ENCODE data around the gene SP2.

The SP2 gene

DNA sequence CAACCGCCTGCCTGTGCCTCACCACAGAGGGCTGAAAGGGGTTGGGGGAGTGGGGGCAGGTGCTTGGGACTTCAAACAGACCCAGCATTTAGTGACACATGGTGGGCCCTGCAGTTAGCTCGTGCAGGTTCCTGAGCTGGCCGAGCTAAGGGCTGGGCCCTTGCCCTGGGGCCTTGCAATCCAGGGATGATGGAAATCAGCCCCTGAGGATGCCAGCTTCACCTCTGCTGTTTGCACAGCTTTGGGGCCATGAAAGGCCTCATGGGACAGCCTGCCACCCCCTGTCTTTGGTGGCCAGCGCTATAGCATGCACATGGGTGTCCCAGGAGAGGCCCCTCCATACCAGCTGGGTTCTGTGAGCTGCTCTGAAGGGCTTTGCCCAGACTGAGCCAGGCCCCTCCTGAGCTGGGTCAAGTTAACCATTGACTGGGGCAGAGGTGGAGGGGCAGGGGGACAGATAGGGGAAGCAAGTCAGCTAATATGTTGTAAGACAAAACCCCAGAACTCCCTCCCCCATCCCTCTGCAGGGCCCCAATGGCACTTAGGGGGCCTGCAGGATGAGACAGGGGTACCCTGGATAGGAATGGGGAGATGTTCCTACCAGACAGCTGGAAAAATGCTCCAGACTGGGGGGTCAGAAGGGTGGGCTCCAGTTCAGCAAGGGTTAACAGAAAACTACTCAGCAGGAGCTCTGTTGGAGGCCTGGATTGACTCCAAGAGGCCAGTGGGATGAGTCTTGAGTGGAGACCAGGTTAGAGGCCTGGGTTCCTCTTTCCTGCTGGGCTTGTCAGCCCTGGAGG, 61.0 kb downstream of the SP2 start:
- TF ChIP-seq, protein P1, sequence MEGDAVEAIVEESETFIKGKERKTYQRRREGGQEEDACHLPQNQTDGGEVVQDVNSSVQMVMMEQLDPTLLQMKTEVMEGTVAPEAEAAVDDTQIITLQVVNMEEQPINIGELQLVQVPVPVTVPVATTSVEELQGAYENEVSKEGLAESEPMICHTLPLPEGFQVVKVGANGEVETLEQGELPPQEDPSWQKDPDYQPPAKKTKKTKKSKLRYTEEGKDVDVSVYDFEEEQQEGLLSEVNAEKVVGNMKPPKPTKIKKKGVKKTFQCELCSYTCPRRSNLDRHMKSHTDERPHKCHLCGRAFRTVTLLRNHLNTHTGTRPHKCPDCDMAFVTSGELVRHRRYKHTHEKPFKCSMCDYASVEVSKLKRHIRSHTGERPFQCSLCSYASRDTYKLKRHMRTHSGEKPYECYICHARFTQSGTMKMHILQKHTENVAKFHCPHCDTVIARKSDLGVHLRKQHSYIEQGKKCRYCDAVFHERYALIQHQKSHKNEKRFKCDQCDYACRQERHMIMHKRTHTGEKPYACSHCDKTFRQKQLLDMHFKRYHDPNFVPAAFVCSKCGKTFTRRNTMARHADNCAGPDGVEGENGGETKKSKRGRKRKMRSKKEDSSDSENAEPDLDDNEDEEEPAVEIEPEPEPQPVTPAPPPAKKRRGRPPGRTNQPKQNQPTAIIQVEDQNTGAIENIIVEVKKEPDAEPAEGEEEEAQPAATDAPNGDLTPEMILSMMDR (IDR thresholded peaks at IDR 0.05; ENCODE audit: insufficient read depth, low read depth, low read length, missing control alignments), result no peak
- DNase-seq (ENCODE audit: low read depth), result no peak
- H3K4me3 ChIP-seq (ENCODE audit: low read length), result peak overlapping the region; percentile 50

DNA sequence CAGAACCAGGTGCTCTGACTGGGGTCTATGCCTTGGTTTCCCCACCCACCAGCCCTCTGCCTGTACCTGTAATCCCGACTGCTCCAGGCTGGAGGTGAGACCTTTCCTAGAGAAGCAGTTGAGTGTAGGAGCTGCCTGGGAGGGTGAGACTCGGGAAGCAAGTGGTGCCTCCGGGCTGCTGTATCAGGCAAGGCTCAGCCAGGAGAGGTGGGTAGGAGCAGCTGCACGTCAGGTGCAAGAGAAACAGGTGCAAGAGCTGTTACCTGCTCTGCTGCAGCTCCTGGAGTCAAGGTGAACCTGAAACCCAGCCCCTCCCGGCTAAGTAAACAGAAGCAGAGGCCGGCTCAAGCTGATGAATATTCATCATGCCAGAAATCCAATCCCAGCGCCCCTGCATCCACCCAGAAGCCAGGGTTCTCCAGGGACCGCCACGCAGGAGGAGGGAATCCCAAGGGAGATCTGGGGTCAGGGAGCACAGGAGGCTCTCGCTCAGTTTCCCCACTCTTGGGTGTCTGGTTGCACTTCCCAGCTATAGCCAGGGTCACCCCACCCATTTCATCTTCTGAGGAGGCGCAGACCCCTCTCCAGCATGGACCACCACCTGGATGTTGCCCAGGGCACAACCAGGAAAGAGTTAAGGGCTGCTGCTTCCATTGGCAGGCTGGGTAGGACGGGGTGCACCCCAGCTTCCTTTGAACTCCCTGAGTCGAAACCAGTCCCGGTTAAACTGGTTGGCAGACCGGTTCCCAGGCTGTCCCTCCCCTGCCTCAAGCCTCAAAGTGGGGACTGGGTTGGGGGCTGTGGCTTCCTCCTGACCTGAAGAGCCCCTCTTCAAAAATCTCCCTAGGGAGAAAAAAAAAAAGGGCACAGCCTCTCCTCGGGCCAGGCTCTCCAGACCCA, 61.8 kb downstream of the SP2 start, which contains the start of gene PRR15L:
PRR15L (minus strand) TSS at position 293 of the 900 bp plus-strand sequence. CDS start 4,649 bp downstream, outside the sequence.
- H3K4me3 ChIP-seq (ENCODE audit: low read length), result peak within 1 kb of the TSS; percentile 50
- DNase-seq (ENCODE audit: low read depth), result peak; percentile 73
- TF ChIP-seq, protein P1 (IDR thresholded peaks at IDR 0.05; ENCODE audit: insufficient read depth, low read depth, low read length, missing control alignments), result no peak

DNA sequence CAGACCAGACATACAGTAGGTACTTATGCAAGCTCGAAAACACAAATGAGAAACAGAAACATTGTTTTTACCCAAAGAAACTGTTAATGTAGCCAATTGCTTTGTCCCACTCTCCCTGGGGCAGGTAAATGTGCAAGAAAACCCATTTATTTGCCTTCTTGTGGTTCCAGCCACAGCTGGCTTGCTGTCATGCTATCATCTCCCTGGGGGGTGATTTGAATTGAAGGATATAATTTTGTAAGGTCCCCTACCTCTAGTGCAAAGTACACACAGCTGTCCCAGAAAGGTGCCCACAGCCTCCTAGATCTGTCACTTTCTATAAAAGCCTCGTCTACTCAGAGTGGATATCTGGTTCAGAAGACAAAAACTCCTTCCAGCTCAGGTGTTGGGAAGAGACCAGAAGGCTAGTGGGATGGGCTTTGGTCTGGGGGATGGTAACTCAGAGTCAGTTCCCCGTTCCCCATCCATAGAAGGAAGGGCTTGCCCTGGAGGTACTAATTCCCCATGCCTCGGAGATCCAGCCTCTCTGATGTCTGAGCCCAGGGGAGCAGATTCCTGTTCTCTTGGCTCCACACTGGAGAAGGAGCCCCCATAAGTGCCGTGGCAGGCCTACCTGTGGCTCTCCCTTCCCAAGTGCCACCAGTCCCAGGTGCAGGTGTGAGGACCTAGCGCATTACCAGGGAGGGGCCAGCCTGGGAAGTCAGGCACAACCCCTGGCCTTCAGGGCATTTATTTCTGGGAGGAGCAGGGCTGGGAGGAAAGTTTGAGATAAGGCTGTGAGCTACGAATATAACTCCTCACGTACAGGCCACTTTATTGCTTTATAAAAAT, 64.0 kb downstream of the SP2 start:
- TF ChIP-seq, protein P1 (IDR thresholded peaks at IDR 0.05; ENCODE audit: insufficient read depth, low read depth, low read length, missing control alignments), result no peak
- no peak overlapping the region for H3K4me3 ChIP-seq (ENCODE audit: low read length)
- DNase-seq (ENCODE audit: low read depth), result no peak

DNA sequence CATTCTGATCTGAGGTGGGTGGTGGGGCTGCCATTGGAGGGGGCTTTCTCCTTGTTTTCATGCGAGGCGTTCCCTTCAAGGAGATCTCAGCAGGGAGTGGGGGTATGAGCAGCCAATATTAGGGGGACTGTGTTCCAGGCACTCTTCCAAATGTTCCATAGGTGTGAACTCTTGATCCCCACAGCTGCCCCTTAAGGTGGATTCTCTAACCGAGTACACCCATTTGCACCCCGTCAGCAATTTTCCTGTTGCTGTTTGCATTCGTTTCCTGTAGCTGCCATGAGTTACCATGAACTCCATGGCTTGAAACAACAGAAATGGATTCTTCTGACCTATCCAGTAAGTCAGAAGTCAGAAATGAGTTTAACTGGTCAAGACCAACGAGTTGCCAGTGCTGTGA, 65.4 kb downstream of the SP2 start:
- no peak overlapping the region for H3K4me3 ChIP-seq (ENCODE audit: low read length)
- TF ChIP-seq, protein P1 (IDR thresholded peaks at IDR 0.05; ENCODE audit: insufficient read depth, low read depth, low read length, missing control alignments), result no peak
- DNase-seq (ENCODE audit: low read depth), result no peak

DNA sequence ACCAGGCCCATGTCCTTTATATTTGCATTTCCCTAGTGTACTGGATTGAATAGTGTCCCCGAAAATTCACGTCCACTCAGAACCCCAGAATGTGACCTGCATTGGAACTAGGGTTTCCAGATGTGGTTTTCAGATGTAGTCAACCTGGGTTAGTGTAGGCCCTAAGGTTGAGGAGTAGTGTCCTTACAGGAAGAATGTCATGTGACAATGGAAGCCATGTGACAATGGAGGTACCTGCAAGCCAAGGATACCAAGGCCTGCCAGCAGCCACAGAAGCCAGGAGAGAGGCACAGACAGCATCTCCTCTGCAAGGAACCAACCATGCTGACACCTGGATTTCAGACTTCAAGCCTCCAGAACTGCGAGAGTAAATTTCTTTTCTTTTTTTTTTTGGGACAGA, 66.9 kb downstream of the SP2 start:
- TF ChIP-seq, protein P1 (IDR thresholded peaks at IDR 0.05; ENCODE audit: insufficient read depth, low read depth, low read length, missing control alignments), result no peak
- H3K4me3 ChIP-seq (ENCODE audit: low read length), result no peak overlapping the region
- DNase-seq (ENCODE audit: low read depth), result no peak

DNA sequence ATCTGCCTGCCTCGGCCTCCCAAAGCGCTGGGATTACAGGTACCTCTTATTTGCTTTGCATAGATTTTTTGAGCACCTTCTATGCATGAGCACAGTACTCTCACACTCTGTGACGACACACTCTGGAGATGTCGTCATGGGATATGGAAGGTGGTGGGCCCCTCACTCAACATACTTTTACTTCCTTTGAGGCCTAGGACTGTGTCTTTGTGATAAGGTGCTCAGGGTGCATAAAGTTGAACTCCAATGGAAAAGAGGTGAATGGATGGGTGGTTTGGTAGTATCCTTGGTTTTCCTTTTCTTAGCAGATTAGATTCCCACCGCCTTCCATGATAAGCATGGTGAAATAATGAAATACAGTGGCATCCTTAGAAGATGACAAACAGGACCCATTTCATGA, 68.8 kb downstream of the SP2 start:
- TF ChIP-seq, protein P1 (IDR thresholded peaks at IDR 0.05; ENCODE audit: insufficient read depth, low read depth, low read length, missing control alignments), result no peak
- no peak for DNase-seq (ENCODE audit: low read depth)
- no peak overlapping the region for H3K4me3 ChIP-seq (ENCODE audit: low read length)

Measured in epithelial cell of esophagus (primary cell).